Fibroblast of the conjunctiva (primary cell): Measurements from ENCODE around the gene IQGAP2.
"Not testable (repeated sequence)": the region's sequence is repeated elsewhere in the genome, so short reads cannot be mapped to it uniquely, and the experiment has no call there.

ENCODE experiments used
- DNase-seq: peaks from one replicate; pipeline ENCODE4 v3.0.0-alpha.2; 2010; ENCODE audit warnings: low read depth

The IQGAP2 gene

DNA sequence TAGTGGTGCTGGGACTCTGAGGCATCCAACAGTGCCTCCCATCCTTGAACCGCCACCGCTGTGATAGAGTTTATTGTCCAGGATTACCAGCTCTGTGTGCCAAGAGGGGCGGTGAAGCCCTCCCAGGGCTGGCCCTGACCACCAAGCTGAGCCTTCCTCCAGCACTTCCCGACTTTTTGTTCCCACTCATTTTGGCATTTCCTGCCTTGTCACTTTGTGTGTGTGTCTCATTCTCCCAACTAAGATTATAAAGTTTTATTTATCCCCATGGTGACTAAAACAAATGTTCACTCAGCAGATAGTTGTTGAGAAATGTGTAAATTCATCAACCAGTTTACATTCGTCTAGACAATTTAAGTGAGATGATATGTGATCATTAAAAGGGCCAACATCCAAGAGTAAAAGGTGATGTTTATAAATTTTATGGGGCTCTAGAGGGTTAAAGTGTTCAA, 315.3 kb downstream of the IQGAP2 start:
- no peak for DNase-seq

DNA sequence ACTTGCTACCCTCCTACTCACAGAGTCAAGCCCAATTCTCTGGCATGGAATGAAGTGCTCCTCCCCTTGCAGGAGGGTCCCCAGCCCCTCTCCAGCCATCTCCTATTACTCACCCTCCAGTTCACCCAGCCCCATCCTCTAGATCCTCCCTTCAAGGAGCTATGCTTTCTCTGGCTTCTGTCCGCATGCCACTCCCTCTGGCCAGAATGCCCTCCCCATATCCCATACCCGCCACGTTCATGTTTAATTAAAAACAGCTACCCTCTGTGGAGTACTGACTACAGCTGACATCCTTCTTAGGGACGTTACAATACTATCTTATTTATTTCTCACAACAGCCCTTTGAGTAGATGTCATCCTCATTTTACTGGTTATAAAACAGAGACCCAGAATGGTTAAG, 315.8 kb downstream of the IQGAP2 start:
- DNase-seq = no peak

DNA sequence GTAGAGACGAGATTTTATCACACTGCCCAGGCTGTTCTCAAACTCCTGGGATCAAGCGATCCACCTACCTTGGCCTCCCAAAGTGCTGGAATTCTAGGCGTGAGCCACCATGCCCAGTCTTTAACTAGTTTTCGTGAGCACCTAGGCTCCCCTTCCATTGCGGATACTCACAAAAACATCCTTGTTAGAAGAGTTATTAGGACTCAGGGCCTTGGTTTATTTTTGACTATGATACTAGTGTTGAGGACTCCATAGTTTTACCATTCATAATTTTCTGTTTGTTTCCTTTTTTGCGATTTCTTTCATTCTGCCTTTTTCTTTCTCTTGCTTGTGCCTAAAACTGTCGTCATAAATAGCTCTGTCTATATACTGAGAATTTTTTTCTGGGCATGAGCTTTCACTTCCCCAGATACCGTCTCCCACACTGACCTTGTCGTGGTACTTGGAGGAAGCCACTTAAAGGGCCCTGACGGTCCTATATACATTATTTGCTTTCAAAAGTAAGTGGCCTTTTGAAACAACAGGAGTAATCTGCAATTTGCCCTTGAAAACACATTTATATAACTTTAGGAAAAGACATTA, 318.0 kb downstream of the IQGAP2 start:
- no peak for DNase-seq

DNA sequence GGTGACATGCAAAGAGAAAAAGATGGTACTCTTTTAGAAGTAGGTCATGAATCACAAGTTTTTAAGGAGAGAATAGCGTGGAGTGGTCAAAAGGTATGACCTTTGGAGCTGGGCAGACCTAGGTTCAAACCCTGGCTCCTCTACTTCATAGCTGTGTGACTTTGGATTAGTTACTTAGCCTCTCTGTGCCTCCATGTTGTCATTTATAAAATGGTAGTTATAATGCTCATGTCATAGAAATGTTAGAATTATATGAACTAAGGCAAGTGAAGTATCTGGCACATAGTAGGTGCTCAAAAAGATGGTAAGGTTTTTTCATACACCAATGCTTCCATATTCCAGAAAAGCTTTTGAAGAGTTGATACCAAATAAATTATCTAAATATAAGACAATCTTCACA, 320.2 kb downstream of the IQGAP2 start:
- DNase-seq = no peak

DNA sequence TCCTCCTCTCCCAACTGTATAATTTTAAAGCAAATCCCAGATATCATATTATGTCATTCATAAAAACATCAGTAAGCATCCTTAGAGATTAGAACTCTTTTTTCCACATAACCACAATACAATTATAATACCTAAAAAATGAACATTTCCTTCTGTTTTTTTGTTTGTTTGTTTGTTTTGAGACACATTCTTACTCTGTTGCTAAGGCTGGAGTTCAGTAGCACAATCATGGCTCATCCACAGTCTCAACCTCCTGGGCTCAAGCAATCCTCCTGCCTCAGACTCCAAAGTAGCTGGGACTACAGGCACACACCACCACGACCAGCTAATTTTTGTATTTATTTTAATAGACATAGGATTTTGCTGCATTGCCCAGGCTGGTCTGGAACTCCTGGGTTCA, 320.8 kb downstream of the IQGAP2 start:
- DNase-seq = no peak

DNA sequence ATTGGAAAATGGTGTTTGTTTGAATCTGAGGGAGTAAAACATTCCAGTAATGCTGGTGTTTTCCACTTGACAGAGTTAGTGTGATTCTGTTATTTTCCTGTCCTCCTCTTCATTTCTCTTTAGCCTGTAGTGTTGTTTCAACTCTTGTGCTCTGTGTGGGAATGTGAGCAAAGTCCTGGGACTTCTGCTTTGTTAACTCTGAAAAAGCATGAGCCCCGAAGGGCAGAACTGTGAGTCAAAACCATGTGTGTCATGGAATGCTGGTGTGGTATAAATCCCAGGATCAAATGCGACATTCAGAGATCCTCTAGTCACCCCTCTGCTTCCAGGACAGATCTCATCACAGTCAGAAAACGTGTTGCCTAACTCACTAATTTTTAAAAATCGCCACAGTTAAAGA, 321.8 kb downstream of the IQGAP2 start:
- DNase-seq = no peak

DNA sequence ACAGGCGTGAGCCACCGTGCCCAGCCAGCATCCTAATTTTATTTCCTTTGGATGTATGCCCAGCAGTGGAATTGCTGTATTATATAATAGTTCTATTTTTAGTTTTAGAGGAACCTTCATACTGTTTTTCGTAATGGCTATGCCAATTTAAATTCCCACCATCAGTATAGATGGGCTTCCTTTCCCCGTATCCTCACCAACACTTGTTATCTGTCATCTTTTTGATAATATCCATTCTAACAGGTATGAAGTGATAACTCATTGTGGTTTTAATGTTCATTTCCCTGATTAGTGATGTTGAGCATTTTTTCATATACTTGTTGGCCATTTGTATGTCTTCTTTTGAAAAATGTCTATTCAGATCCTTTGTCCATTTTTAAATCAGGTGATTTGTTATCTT, 325.9 kb downstream of the IQGAP2 start:
- no peak for DNase-seq

DNA sequence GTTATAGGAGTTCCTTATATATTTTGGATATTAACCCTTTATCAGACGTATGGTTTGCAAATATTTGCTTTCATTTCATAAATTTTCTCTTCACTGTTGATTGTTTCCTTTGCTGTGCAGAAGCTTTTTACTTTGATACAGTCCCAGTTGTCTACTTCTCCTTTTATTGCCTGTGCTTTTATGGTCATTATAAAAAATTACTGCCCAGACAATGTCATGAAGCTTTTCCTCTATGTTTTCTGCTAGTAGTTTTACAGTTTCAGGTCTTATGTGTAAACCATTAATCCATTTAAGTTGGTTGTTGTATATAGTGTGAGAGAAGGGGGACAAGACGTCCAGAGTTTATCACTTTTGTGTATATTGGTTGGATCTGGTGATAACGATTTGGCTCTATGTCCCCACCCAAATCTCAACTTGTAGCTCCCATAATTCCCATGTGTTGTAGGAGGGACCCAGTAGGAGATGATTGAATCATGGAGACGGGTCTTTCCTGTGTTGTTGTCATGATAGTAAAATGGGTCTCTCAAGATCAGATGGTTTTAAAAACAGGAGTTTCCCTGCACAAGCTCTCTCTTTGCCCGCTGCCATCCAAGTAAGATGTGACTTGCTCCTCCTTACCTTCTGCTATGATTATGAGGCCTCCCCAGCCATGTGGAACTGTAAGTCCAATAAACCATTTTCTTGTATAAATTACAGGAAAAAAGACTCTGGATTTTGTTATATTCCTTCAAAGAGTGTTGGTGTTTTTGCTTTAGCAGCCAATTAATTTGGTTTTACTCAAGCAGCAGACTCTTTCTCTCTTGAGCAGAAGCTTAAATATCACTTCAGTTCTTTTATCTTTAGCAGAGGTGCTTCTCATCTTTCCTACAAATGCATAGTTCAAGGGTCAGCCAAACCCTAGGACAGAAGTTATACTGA, 326.5 kb downstream of the IQGAP2 start:
- no peak for DNase-seq

DNA sequence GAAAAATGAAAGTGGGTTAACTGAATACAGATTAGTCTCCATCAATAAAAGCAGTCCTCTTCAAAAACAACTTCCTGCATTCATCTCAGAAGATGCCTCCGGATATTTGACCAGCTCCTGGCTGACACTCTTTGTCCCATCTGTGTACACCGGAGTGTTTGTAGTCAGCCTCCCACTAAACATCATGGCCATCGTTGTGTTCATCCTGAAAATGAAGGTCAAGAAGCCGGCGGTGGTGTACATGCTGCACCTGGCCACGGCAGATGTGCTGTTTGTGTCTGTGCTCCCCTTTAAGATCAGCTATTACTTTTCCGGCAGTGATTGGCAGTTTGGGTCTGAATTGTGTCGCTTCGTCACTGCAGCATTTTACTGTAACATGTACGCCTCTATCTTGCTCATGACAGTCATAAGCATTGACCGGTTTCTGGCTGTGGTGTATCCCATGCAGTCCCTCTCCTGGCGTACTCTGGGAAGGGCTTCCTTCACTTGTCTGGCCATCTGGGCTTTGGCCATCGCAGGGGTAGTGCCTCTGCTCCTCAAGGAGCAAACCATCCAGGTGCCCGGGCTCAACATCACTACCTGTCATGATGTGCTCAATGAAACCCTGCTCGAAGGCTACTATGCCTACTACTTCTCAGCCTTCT, 329.4 kb downstream of the IQGAP2 start:
- DNase-seq = no peak

DNA sequence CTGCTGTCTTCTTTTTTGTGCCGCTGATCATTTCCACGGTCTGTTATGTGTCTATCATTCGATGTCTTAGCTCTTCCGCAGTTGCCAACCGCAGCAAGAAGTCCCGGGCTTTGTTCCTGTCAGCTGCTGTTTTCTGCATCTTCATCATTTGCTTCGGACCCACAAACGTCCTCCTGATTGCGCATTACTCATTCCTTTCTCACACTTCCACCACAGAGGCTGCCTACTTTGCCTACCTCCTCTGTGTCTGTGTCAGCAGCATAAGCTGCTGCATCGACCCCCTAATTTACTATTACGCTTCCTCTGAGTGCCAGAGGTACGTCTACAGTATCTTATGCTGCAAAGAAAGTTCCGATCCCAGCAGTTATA, 329.9 kb downstream of the IQGAP2 start:
- no peak for DNase-seq

DNA sequence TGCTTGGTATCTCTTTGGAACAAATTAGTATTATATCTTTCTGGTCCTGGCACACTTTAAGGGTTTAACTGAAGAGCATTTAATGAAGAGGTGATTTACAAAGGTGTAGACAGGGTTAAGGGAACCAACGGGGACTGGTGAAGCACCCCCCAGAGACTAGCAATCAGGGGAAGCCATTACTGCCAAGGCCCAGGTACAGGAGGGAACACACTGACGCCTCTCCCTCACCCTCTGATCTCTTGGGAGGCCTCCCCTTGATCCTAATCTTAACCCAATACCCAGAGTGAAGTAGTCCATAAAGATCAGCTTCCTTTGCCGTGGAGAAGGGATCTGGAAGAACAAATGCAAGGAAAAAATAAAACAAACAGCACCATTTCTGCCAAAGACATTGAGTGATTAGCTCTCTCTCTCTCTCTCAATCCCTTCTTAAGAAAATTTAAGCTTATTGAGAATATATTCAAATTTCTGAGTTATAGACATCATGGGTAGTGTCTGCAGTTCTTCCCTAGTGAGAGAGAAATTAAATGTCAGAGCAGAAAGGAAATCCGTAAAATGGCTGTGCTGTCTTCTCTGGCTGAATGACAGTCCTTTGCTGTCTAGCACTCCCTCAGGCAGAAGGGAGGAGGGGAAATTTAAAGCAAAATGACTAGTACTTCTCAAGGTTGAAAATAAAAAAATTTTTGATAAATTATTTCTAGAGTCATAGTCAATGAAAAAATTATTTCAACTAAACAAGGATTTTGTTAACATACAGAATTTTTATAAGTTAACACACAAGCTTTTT, 332.9 kb downstream of the IQGAP2 start:
- DNase-seq = no peak

DNA sequence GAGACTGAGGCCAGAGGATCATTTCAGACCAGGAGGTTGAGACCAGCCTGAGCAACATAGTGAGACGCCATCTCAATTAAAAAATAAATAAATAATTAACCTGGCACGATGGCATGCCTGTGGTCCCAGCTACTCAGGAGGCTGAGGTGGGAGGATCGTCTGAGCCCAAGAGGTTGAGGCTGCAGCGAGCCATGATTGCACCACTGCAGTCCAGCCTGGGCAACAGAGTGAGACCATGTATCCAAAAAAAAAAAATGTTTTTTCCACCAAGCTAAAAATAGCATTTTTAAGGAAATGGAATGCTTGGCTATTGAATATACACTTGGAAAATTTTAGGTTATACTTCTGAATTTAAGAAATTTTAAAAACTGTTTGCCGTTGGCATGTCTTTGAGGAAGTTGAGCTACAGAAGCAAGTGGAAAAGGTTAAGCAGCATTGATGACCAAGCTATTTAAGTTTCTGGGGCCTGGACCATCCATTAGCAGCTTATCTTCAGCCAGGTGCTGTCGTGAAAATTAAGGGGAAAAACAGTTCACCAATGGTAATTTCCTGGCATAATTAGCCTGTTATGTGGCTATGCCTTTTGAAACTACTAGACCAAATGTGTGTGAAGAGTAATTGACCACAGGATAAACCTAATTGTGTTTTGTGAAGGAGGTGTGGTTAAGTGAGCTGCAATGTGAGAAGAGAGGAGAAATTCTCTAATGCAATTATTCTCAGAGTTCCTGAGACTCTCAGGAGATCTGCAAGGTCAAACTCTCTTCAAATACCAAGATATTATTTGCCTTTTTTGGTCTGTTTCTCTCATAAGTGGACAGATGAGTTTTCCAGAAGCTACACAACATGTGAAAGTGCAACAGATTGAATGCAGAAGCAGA, 333.8 kb downstream of the IQGAP2 start:
- no peak for DNase-seq

DNA sequence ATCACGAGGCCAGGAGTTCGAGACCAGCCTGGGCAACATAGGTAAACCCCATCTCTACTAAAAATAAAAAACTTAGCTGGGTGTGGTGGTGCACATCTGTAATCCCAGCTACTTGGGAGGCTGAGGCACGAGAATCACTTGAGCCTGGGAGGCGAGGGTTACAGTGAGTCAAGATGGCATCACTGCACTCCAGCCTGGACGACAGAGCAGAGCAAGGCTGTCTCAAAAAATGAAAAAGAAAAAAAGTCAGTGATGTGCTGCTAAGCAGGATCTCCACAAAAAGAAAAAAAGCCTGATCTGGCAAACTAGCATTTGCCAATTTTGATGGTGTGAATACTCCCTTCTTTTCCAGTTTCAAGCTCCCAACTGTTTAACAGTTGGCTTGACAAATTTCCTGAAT, 334.8 kb downstream of the IQGAP2 start:
- DNase-seq = no peak

DNA sequence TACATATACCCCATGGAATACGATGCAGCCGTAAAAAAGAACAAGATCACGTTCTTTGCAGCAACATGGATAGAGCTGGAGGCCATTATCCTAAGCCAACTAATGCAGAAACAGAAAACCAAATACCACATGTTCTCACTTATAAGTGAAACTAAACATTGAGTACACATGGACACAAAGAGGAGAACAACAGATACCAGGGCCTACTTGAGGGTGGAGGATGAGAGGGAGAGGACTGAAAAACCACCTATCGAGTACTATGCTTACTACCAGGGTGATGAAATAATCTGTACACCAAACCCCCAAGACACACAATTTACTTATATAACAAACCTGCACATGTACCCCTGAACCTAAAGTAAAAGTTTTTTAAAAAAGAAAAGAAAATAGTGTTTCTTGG, 338.4 kb downstream of the IQGAP2 start:
- DNase-seq = not testable (repeated sequence)

DNA sequence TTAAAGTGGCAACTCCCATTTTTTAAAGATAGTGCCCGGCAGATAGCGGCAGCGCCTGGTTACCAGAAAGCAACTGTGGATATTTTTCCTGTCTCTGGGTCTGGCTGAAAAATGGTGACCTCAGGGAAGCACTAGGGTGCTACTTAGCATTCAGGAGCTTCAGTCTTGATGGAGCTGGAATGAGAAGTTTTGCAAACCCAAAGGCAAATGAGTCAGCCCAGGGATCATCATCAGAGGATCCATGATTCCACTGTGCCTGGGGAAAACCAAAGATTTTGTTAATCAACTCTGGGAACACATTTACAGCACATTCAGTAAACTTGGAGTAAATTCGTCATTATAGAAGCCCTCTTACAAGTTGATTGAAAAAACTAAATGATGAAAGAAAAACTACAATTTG, 339.5 kb downstream of the IQGAP2 start:
- no peak for DNase-seq

DNA sequence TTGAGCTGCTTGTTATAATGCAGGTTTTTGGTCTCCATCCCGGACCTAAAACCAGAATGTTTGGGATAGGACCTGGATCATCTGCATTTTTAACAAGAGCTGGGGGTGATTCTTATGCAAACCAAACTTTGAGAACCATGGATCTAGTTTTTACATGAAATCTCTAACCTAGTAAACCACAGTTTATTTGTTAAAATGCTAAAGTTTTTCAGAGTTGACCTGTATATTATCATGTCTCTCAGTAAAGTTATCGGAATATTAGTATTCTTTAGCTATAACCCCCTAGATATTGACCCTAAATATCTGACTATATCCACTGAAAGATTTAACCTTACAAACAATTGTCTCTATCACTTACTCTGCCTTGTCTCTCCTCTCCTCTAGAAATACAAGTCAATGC, 341.5 kb downstream of the IQGAP2 start:
- no peak for DNase-seq

DNA sequence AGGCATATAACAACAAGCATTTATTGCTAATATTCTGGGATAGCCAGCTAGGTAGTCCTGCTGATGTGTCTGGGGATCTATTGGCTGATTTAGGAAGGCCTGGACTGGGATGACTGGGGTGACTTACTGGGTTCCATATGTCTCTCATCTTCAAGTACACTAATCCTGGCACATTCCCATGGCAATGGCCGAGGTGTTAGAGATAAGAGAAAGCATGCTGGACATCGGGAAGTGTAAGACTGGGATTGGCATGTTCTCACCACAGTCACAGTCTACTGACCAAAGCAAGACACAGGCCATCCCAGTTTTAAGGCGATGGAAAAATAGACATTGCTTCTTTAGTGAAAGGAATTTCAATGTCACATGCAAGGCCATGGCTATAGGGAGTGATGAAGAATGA, 342.6 kb downstream of the IQGAP2 start:
- DNase-seq = no peak

DNA sequence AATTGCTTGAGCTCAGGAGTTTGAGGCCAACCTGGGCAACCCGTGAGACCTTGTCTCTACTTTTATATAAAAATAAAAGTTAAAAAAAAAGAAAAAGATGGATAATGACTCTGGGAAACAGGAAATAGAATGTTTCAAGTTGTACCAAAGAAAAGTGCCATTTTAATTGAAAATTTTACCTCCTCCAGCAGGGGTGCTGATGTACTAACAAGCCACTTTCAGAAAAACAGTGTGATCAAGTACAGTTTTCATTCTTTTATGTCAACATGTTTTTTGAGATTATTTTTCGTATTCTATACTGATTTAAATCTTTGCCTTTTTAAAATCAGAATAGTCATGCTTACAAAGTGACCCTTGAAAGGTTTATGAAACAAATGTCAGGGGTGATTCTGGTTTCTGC, 343.6 kb downstream of the IQGAP2 start:
- DNase-seq = no peak

DNA sequence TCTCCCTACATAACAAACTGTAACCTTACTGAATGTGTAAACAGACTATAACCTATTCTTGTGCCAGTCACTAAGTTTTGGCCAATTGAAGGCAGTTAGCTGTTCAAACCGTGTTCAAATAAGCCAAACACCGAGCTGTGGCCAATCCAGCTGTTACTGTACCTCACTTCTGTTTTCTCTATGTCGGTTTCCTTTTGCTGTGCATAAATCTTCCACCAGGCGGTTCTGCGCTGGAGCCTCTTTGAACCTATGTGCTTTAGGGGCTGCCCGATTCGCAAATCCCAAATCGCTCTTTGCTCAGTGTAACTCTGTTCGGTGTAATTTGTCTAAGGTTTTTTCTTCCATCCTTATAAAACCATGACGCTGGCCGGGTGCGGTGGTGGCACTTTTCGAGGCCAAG, 344.6 kb downstream of the IQGAP2 start:
- DNase-seq = no peak

DNA sequence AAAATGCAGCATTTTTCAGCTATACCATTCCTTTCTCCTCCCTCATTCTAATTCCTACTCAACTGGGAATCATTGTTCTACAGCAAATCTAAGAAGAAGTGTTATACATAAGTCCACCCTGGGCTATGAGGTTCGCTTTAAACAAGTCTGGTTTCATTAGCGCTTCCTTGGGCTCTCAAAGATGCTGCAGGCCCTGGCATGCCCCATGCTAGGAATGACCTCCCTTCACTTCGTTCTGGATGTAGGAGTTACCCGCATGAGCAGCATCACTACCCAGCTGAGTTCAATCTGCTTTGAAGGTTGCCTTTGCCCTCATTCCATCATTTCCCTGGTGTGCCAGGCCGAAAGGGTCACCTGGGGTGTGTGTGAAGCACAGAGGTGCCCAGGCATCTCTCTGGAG, 348.2 kb downstream of the IQGAP2 start:
- DNase-seq = no peak

DNA sequence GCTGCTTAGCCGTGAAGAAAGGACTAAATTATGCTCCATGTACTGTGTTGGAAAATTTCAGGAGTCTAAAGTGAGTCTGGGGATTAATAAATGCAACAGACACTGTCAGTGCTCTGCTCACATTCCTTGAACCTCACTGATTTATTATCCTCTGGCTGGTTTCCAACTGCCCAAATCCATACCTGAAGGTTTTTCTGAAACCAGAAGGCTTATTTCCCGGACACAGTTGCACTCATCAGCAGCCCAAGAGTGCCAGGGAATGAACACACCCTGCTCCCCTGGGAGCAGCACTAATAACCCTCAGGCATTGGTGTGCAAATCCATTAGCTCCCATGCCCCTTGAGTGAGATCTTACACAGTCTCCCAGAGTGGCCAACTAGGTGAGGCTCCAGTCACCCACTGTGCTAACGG, 351.6 kb downstream of the IQGAP2 start:
- DNase-seq = no peak
